Osteoblast (primary cell): ENCODE measurements around the gene NAGS. TPM values are rescaled to one million over a fixed set of nuclear protein-coding genes. Genes with fewer than 3 reads are reported as not detected.
A peak's percentile ranks its signal among the peaks of the same experiment; 100 is the strongest.

ENCODE experiments used
- DNase-seq: peaks from one replicate; pipeline ENCODE4 v3.0.0; 2011; ENCODE audit warnings: low spot score, mixed read lengths; ENCODE audit not compliant: insufficient read length; ENCODE audit errors: missing footprints
- H2AFZ ChIP-seq: 2 replicates; pipeline ENCODE4 v1.6.0; 2011; ENCODE audit warnings: mild to moderate bottlenecking, low read length
- H3K27ac ChIP-seq: 2 replicates; pipeline ENCODE4 v1.5.1; 2011; ENCODE audit warnings: mild to moderate bottlenecking, low read depth, low read length, moderate library complexity
- H3K27me3 ChIP-seq: 2 replicates; pipeline ENCODE4 v1.6.0; 2012; ENCODE audit warnings: mild to moderate bottlenecking, control low read depth, inconsistent platforms, low read length, moderate library complexity; ENCODE audit not compliant: insufficient read depth
- H3K36me3 ChIP-seq: 2 replicates; pipeline ENCODE4 v1.5.1; 2011; ENCODE audit warnings: mild to moderate bottlenecking, low read length, control low read depth, moderate library complexity; ENCODE audit not compliant: insufficient read depth
- H3K4me1 ChIP-seq: 2 replicates; pipeline ENCODE4 v1.5.1; 2011; ENCODE audit warnings: mild to moderate bottlenecking, low read length, control low read depth, moderate library complexity; ENCODE audit not compliant: insufficient read depth
- H3K4me2 ChIP-seq: 2 replicates; pipeline ENCODE4 v1.6.0; 2011; ENCODE audit warnings: mild to moderate bottlenecking, low read length; ENCODE audit not compliant: insufficient read depth
- H3K4me3 ChIP-seq: fragments of 200-600 bp; sonication (generic); 3 replicates; pipeline ENCODE4 v1.5.1; 2012; ENCODE audit warnings: mild to moderate bottlenecking, low read length, inconsistent platforms; ENCODE audit not compliant: insufficient read depth
- H3K79me2 ChIP-seq: 2 replicates; pipeline ENCODE4 v1.6.0; 2012; ENCODE audit warnings: mild to moderate bottlenecking, low read length, control low read depth, inconsistent platforms; ENCODE audit not compliant: insufficient read depth
- H3K9me3 ChIP-seq: 2 replicates; pipeline ENCODE4 v1.5.1; 2011; ENCODE audit warnings: low read depth, low read length, control low read depth
- H4K20me1 ChIP-seq: 2 replicates; pipeline ENCODE4 v1.6.0; 2012; ENCODE audit warnings: mild to moderate bottlenecking, low read length, control low read depth; ENCODE audit not compliant: insufficient read depth
- CTCF ChIP-seq: IDR thresholded peaks from 2 replicates; pipeline ENCODE4 v1.5.1; 2011; ENCODE audit warnings: mild to moderate bottlenecking, low read depth, low read length, moderate library complexity; ENCODE audit errors: extremely low read depth
- total RNA-seq: library from RNA; depleted of rRNA; stranded (reverse); fragments of >200 nt; gene quantifications from 2 replicates; pipeline ENCODE4 v1.2.3, GENCODE V29; 2012

The NAGS gene
- total RNA-seq, 1 donor: 0.36 TPM

- H3K79me2 ChIP-seq: no peaks in the 10 kb centered on the region
- H3K36me3 ChIP-seq: peaks cover 11% of the 10 kb centered on the region
- H2AFZ ChIP-seq: no peak overlapping the region
- H3K4me2 ChIP-seq: peak overlapping the region; percentile 97
- H3K4me1 ChIP-seq: peaks cover 29% of the 10 kb centered on the region
- TF ChIP-seq CTCF: no peak
- peak overlapping the region; percentile 77 for H3K4me3 ChIP-seq
- H3K27me3 ChIP-seq: peaks cover 14% of the 10 kb centered on the region
- no peaks in the 10 kb centered on the region for H3K9me3 ChIP-seq
- H4K20me1 ChIP-seq: no peaks in the 10 kb centered on the region
- no peak overlapping the region for H3K27ac ChIP-seq
- DNase-seq: peak; percentile 62
Observed at GRCh38 chr17:44008205-44008909, 3.9 kb downstream of the NAGS start.

GRCh38 chr17:44010966-44011647 lies 6.7 kb downstream of the NAGS start:
- no peak overlapping the region for H3K4me3 ChIP-seq
- no peaks in the 10 kb centered on the region for H4K20me1 ChIP-seq
- peaks cover 11% of the 10 kb centered on the region for H3K36me3 ChIP-seq
- H3K27ac ChIP-seq: no peak overlapping the region
- H3K27me3 ChIP-seq: peaks cover 3% of the 10 kb centered on the region
- H3K9me3 ChIP-seq: no peaks in the 10 kb centered on the region
- H3K79me2 ChIP-seq: peaks cover 9% of the 10 kb centered on the region
- DNase-seq: peak; percentile 76
- H3K4me1 ChIP-seq: peaks cover 23% of the 10 kb centered on the region
- H2AFZ ChIP-seq: no peak overlapping the region
- no peak for TF ChIP-seq CTCF
- H3K4me2 ChIP-seq: no peak overlapping the region

- peak; percentile 23 for DNase-seq
- no peaks in the 10 kb centered on the region for H4K20me1 ChIP-seq
- no peaks in the 10 kb centered on the region for H3K9me3 ChIP-seq
- no peak overlapping the region for H3K27ac ChIP-seq
- no peak overlapping the region for H3K4me3 ChIP-seq
- H3K79me2 ChIP-seq: peaks cover 9% of the 10 kb centered on the region
- no peak for TF ChIP-seq CTCF
- peaks cover 18% of the 10 kb centered on the region for H3K4me1 ChIP-seq
- H3K27me3 ChIP-seq: no peaks in the 10 kb centered on the region
- no peak overlapping the region for H3K4me2 ChIP-seq
- no peak overlapping the region for H2AFZ ChIP-seq
- H3K36me3 ChIP-seq: peaks cover 11% of the 10 kb centered on the region
Observed at GRCh38 chr17:44011876-44012275, 7.5 kb downstream of the NAGS start.

GRCh38 chr17:44012391-44012790 lies 8.0 kb downstream of the NAGS start:
- no peaks in the 10 kb centered on the region for H3K9me3 ChIP-seq
- no peaks in the 10 kb centered on the region for H3K27me3 ChIP-seq
- H3K4me1 ChIP-seq: peaks cover 14% of the 10 kb centered on the region
- H4K20me1 ChIP-seq: no peaks in the 10 kb centered on the region
- H3K36me3 ChIP-seq: peaks cover 11% of the 10 kb centered on the region
- peaks cover 9% of the 10 kb centered on the region for H3K79me2 ChIP-seq
- no peak for TF ChIP-seq CTCF
- no peak overlapping the region for H3K4me2 ChIP-seq
- DNase-seq: peak; percentile 4
- no peak overlapping the region for H3K27ac ChIP-seq
- no peak overlapping the region for H2AFZ ChIP-seq
- H3K4me3 ChIP-seq: no peak overlapping the region
